IMR-90 (cell line): Measurements from ENCODE around the gene PIGN. TPM values are rescaled to one million over a fixed set of nuclear protein-coding genes. Genes with fewer than 3 reads are reported as not detected.

ENCODE experiments used
- ATAC-seq: fragments of 200-7000 bp; cut with Tn5 transposase; 2 replicates; pipeline ENCODE4 v1.9.1; 2020; ENCODE audit warnings: low read depth, mild to moderate bottlenecking, moderate library complexity
- BruUV-seq: library from RNA; stranded (reverse); fragments of 400-500 nt; replicated peaks from 2 replicates; lab custom pipeline; 2021; lab: Mats Ljungman, UMichigan
- CTCF ChIA-PET: fragments of 300-600 bp; formaldehyde crosslinking; extraction: SDS; loops from one replicate; lab custom pipeline; 2021; ENCODE audit warnings: antibody characterized with exemption; lab: Yijun Ruan, JAX
- POLR2A ChIA-PET: fragments of 300-600 bp; sonication (Branson Sonifier 250); formaldehyde crosslinking; loops from one replicate; lab custom pipeline; 2022; ENCODE audit warnings: antibody characterized with exemption; ENCODE audit not compliant: unreplicated experiment; lab: Charles Lee
- DNase-seq: peaks from one replicate; pipeline ENCODE4 v3.0.0; 2013
- H2AFZ ChIP-seq: replicated peaks from 2 replicates; pipeline ENCODE3; 2013; ENCODE audit warnings: low read length, mild to moderate bottlenecking; ENCODE audit not compliant: poor library complexity
- H2AK5ac ChIP-seq: 2 replicates; pipeline ENCODE4 v1.6.1; 2013; ENCODE audit warnings: low read depth, low read length, inconsistent platforms
- H2AK9ac ChIP-seq: replicated peaks from 2 replicates; pipeline ENCODE3; 2013; ENCODE audit warnings: mild to moderate bottlenecking, low read depth, low read length, moderate library complexity; ENCODE audit not compliant: poor library complexity
- H2BK120ac ChIP-seq: 2 replicates; pipeline ENCODE4 v1.6.1; 2013; ENCODE audit warnings: low read depth, low read length, inconsistent platforms
- H2BK15ac ChIP-seq: 3 replicates; pipeline ENCODE4 v1.6.1; 2013; ENCODE audit warnings: low read depth, low read length, inconsistent platforms
- H2BK20ac ChIP-seq: 2 replicates; pipeline ENCODE4 v1.6.1; 2013; ENCODE audit warnings: low read depth, mild to moderate bottlenecking, inconsistent platforms, low read length, moderate library complexity
- H2BK5ac ChIP-seq: 2 replicates; pipeline ENCODE4 v1.6.1; 2013; ENCODE audit warnings: mild to moderate bottlenecking, low read depth, low read length, inconsistent platforms; ENCODE audit not compliant: poor library complexity, severe bottlenecking
- H3K14ac ChIP-seq: replicated peaks from 2 replicates; pipeline ENCODE4 v1.6.1; 2013; ENCODE audit warnings: low read depth, low read length, inconsistent platforms
- H3K18ac ChIP-seq: 2 replicates; pipeline ENCODE4 v1.6.1; 2013; ENCODE audit warnings: low read depth, low read length, control low read depth
- H3K23ac ChIP-seq: 2 replicates; pipeline ENCODE4 v1.6.1; 2013; ENCODE audit warnings: low read depth, low read length, inconsistent platforms
- H3K27ac ChIP-seq: 2 replicates; pipeline ENCODE4 v1.5.1; 2013; ENCODE audit warnings: mild to moderate bottlenecking, control low read depth, low read length; ENCODE audit not compliant: insufficient read depth
- H3K27me3 ChIP-seq: 2 replicates; pipeline ENCODE4 v1.6.1; 2013; ENCODE audit warnings: low read length; ENCODE audit not compliant: control insufficient read depth, insufficient read depth
- H3K36me3 ChIP-seq: 2 replicates; pipeline ENCODE4 v1.6.1; 2013; ENCODE audit warnings: low read length, mixed read lengths; ENCODE audit not compliant: control insufficient read depth, insufficient read depth
- H3K4ac ChIP-seq: 2 replicates; pipeline ENCODE4 v1.6.1; 2013; ENCODE audit warnings: low read depth, low read length, inconsistent platforms
- H3K4me1 ChIP-seq: 2 replicates; pipeline ENCODE4 v1.6.1; 2013; ENCODE audit warnings: low read length, mixed read lengths; ENCODE audit not compliant: control insufficient read depth, insufficient read depth
- H3K4me2 ChIP-seq: 2 replicates; pipeline ENCODE4 v1.6.1; 2013; ENCODE audit warnings: low read depth, mild to moderate bottlenecking, control low read depth, low read length, moderate library complexity
- H3K4me3 ChIP-seq: 2 replicates; pipeline ENCODE4 v1.5.1; 2013; ENCODE audit warnings: low read depth, mild to moderate bottlenecking, control low read depth, low read length, moderate library complexity; ENCODE audit not compliant: insufficient read depth
- H3K56ac ChIP-seq: 2 replicates; pipeline ENCODE4 v1.6.1; 2013; ENCODE audit warnings: low read length, inconsistent platforms; ENCODE audit not compliant: insufficient read depth; ENCODE audit errors: extremely low read depth
- H3K79me1 ChIP-seq, 2 experiments: 2 replicates each; pipeline ENCODE4 v1.6.1; 2013; ENCODE audit warnings: low read length in 2 of 2, inconsistent platforms in 1 of 2, low read depth in 1 of 2
- H3K9ac ChIP-seq: 2 replicates; pipeline ENCODE4 v1.6.1; 2013; ENCODE audit warnings: low read depth, low read length, control low read depth
- H3K9me1 ChIP-seq: 2 replicates; pipeline ENCODE4 v1.6.1; 2013; ENCODE audit warnings: low read length, inconsistent platforms; ENCODE audit not compliant: insufficient read depth
- H3K9me3 ChIP-seq: 2 replicates; pipeline ENCODE4 v1.6.1; 2013; ENCODE audit warnings: low read length; ENCODE audit not compliant: control insufficient read depth, insufficient read depth
- H4K20me1 ChIP-seq: 2 replicates; pipeline ENCODE4 v1.6.1; 2013; ENCODE audit warnings: low read length, inconsistent platforms; ENCODE audit not compliant: insufficient read depth
- H4K5ac ChIP-seq: 2 replicates; pipeline ENCODE4 v1.6.1; 2013; ENCODE audit warnings: mild to moderate bottlenecking, low read depth, low read length, control low read depth
- H4K8ac ChIP-seq, 2 experiments: 2 replicates each; pipeline ENCODE4 v1.6.1; 2013; ENCODE audit warnings: low read depth in 2 of 2, low read length in 2 of 2, control low read depth in 1 of 2, inconsistent platforms in 1 of 2
- H4K91ac ChIP-seq: 2 replicates; pipeline ENCODE4 v1.6.1; 2013; ENCODE audit warnings: low read depth, low read length, inconsistent platforms; ENCODE audit not compliant: insufficient read depth
- BHLHE40 ChIP-seq: fragments of 150-350 bp; IDR thresholded peaks from 2 replicates; pipeline ENCODE4 v1.6.1; 2016; ENCODE audit warnings: mild to moderate bottlenecking, low read depth, low read length
- CEBPB ChIP-seq: IDR thresholded peaks from 2 replicates; pipeline ENCODE4 v1.6.1; 2012; ENCODE audit warnings: low read depth, low read length, improper control_type of control experiment
- CHD1 ChIP-seq: IDR thresholded peaks from 2 replicates; pipeline ENCODE4 v1.6.1; 2012; ENCODE audit warnings: low read depth, low read length, improper control_type of control experiment
- NFE2L2 ChIP-seq: fragments of 150-350 bp; IDR thresholded peaks from 2 replicates; pipeline ENCODE4 v1.6.1; 2016; ENCODE audit warnings: low read depth, mild to moderate bottlenecking, low read length
- WGBS, 2 experiments: methylation state at CpG; one replicate each; pipeline versions ENCODE4 v1.1.5 to v1.1.7; 2013; ENCODE audit warnings: missing lambda C conversion rate in 2 of 2; ENCODE audit not compliant: insufficient read length in 1 of 2; ENCODE audit errors: extremely low coverage in 2 of 2; 5-methylcytosine and 5-hydroxymethylcytosine counted together
- dilution Hi-C: fragments of 300-500 bp; cut with HindIII; formaldehyde crosslinking; loops from one replicate; pipeline ENCODE4 v1.14.3; 2018; ENCODE audit warnings: low sequenced_read_pairs; ENCODE audit not compliant: unreplicated experiment
- in situ Hi-C: fragments of 300-500 bp; cut with MboI; formaldehyde crosslinking; loops from 3 replicates; pipeline ENCODE4 v1.14.3; 2019; ENCODE audit warnings: low sequenced_read_pairs, inconsistent platforms, mixed read lengths
- intact Hi-C: fragments of 100-400 bp; cut with micrococcal nuclease; formaldehyde crosslinking; loops from 2 replicates; pipeline ENCODE4 v1.10.0; 2022
- polyA plus RNA-seq, 3 experiments: library from polyadenylated mRNA; depleted of rRNA; stranded (reverse); fragments of >200 nt; gene quantifications; 2 replicates each; pipeline ENCODE4 v1.2.3, GENCODE V29; 2012; ENCODE audit warnings: low replicate concordance in 1 of 3
- total RNA-seq: library from RNA; depleted of rRNA; stranded (reverse); fragments of >200 nt; gene quantifications from 2 replicates; pipeline ENCODE4 v1.2.3, GENCODE V29; 2012
- TF ChIP-seq, protein P1 (sequence below): fragments of 150-350 bp; IDR thresholded peaks from 2 replicates; pipeline ENCODE4 v1.6.1; 2016; ENCODE audit warnings: low read depth, mild to moderate bottlenecking, low read length, moderate library complexity, borderline replicate concordance

PIGN gene
- total and polyA plus RNA-seq, 2 of the 4 experiments (the other 2 are of a cell fraction): 9.0 to 17.9 TPM

DNA sequence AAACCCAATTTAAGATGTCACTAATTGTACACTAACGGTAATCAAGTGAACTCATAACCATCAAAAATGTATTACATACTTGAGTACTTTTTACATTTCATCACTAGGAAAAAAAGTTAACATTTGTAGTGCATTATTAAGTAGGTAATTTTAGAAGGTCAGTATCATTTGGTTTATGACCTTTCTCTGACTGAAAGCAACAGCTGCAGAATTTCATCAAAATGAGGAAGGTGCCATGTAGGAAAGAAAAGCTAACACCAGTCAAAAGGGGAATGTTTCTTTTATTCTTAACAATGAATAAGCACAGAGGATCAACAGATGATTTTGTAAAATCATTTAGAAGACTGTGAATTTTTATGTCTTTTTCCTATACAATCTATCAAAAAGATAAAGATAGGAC, 79.0 kb downstream of the PIGN start:
- CTCF ChIA-PET: no interaction called here

More for the DNA sequence above, 79.0 kb downstream of the PIGN start:
- Histone ChIP-seq H3K56ac (no peak overlapping the region), H3K4me1 (peaks cover 2% of the 10 kb centered on the region), H3K79me1 (no peaks in the 10 kb centered on the region), H4K20me1 (no peaks in the 10 kb centered on the region), H3K23ac (no peak overlapping the region), H2BK5ac (no peak overlapping the region), H2BK15ac (no peak overlapping the region), H3K4ac (no peak overlapping the region), H3K9me3 (no peaks in the 10 kb centered on the region), H2BK120ac (no peak overlapping the region), H3K36me3 (no peaks in the 10 kb centered on the region), H4K91ac (no peak overlapping the region), H2BK20ac (no peak overlapping the region), H3K4me3 (no peak overlapping the region), H2AFZ (no peak overlapping the region), H4K8ac (no peak overlapping the region), H3K18ac (no peak overlapping the region), H3K4me2 (no peak overlapping the region), H3K9me1 (peaks cover 3% of the 10 kb centered on the region; the same call in 1 of the 2 replicates), H2AK5ac (no peak overlapping the region), H3K14ac (no peak overlapping the region), H3K9ac (no peak overlapping the region), H3K27ac (no peak overlapping the region), H2AK9ac (no peak overlapping the region), H3K27me3 (no peaks in the 10 kb centered on the region), H4K5ac (no peak overlapping the region)
- intact Hi-C loops (no loop called here), in situ Hi-C loops (no loop called here), dilution Hi-C loops (no loop called here)
- POLR2A ChIA-PET: no interaction called here
- ATAC-seq: no peak
- no CpG with 5 or more reads among the region's 1 CpG for WGBS, 2 experiments
- TF ChIP-seq NFE2L2: no peak
- no peak for TF ChIP-seq CHD1
- no peak for TF ChIP-seq CEBPB
- no peak for TF ChIP-seq BHLHE40
- TF ChIP-seq, protein P1, sequence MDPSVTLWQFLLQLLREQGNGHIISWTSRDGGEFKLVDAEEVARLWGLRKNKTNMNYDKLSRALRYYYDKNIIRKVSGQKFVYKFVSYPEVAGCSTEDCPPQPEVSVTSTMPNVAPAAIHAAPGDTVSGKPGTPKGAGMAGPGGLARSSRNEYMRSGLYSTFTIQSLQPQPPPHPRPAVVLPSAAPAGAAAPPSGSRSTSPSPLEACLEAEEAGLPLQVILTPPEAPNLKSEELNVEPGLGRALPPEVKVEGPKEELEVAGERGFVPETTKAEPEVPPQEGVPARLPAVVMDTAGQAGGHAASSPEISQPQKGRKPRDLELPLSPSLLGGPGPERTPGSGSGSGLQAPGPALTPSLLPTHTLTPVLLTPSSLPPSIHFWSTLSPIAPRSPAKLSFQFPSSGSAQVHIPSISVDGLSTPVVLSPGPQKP: no peak
- BruUV-seq: no TSS peak
- no peak for DNase-seq
